ENCODE measurements around the gene TSPAN9. TPM values are rescaled to one million over a fixed set of nuclear protein-coding genes. Genes with fewer than 3 reads are reported as not detected.

TSPAN9 gene
- total RNA-seq, 4 donors from 2014 or later = 27.9 to 49.1 (median 42.0) TPM

DNA sequence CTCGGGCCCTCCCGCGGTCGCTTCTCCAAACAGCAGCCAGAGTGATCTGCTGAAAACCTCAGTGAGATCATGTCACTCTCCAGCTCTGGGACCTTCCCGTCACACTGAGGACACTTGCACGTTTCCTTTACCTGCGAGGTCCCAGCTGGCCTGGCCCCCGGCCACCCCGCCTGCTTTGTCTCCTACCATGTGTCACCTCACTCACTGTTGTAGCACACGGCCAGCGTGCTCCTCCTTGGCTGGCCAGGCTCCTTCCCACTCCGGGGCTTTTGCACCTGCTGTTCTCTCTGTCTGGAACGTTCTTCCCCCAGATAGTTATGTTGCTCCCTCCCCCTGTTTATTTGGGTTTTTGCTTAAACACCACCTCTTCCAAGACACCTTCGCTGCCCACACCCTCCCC, 199.0 kb downstream of the TSPAN9 start:
- WGBS, 2 donors = 84 to 85% methylated on average over 14 of the region's 14 CpGs
- DNase-seq (ENCODE audit: low spot score in 2 of 2) = no peak
- TF ChIP-seq, protein P1, sequence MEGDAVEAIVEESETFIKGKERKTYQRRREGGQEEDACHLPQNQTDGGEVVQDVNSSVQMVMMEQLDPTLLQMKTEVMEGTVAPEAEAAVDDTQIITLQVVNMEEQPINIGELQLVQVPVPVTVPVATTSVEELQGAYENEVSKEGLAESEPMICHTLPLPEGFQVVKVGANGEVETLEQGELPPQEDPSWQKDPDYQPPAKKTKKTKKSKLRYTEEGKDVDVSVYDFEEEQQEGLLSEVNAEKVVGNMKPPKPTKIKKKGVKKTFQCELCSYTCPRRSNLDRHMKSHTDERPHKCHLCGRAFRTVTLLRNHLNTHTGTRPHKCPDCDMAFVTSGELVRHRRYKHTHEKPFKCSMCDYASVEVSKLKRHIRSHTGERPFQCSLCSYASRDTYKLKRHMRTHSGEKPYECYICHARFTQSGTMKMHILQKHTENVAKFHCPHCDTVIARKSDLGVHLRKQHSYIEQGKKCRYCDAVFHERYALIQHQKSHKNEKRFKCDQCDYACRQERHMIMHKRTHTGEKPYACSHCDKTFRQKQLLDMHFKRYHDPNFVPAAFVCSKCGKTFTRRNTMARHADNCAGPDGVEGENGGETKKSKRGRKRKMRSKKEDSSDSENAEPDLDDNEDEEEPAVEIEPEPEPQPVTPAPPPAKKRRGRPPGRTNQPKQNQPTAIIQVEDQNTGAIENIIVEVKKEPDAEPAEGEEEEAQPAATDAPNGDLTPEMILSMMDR (IDR thresholded peaks at IDR 0.05) = no peak
- no peak for TF ChIP-seq POLR2A (IDR thresholded peaks at IDR 0.05)
- intact Hi-C loops (cut with DNase I; ENCODE audit: low total_unique reads) = loop anchor here (5.0 kb wide), 1 partner anchor 139 kb away; no protein-coding TSS in a partner anchor
- no peak overlapping the region for H3K4me3 ChIP-seq (ENCODE audit: low read depth, poor library complexity, severe bottlenecking)

DNA sequence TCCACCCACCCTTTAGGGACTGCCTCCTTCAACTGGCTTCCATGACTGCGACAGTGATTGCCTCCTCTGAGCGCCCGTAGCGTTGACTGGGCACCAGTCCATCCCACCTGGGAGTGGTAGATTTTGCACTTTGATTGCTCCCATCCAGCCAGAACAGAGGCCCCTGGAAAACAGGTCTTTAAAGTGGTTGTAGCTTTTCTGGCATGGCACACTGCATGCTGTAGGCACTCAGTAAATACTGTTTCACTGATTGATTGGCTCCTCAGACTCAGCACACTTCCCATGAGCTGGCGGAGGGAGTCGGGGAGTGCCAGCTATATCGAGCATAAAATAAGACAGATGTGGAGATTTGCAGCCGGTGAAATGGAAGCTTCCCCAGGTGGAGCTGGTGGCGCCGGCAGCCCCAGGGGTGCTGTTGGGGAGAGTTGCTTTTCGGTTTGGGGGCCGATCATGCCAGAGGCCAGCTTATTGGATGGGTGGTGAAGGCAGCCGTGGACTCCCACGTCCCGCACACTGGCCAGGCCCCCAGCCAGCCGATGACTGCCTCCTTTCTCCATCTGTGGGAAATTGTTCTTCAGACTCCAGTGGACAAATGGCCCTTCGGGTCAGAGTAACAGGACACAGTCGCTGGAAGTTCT, 200.2 kb downstream of the TSPAN9 start:
- DNase-seq (ENCODE audit: low spot score in 2 of 2) = no peak
- H3K4me3 ChIP-seq (ENCODE audit: low read depth, poor library complexity, severe bottlenecking) = no peak overlapping the region
- WGBS, 2 donors = 68 to 69% methylated on average over 18 of the region's 18 CpGs
- TF ChIP-seq, protein P1 (IDR thresholded peaks at IDR 0.05) = no peak
- TF ChIP-seq POLR2A (IDR thresholded peaks at IDR 0.05) = no peak
- intact Hi-C loops (cut with DNase I; ENCODE audit: low total_unique reads) = loop anchor here (5.0 kb wide), 1 partner anchor 140 kb away; no protein-coding TSS in a partner anchor

DNA sequence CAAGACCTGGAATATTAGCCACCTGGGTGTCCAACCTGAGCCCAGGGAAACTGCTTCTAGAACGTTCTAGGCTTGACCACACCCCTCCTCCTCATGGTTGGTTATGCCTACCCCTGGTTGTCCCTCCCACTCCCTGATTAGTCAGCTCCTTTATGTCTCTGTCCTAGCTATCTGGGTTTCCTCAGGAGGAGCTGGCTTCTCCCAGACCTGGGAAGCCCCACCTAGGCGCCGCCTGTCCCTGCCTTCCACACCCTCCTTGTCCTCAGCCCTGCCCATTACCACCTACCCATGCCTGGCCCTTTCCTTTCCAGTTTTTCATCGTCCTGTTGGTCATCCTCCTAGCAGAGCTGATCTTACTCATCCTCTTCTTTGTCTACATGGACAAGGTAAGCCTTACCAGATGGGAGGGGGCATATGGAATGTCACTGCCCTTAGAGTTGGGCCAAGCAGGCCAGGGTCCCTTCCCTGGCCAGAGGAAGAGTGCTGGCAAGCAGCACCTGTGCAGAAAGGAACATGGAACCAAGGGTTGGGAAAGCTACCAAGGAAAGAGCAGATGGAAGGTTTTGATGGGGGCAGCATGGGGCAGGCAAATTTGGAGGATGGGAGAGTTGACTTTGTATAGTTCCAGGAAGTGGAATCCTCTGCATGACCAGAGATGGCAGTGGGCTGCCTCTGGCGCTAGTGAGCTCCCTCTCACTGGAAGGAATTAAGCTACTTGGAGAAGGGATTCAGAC, 201.7 kb downstream of the TSPAN9 start:
- TF ChIP-seq, protein P1 (IDR thresholded peaks at IDR 0.05) = no peak
- TF ChIP-seq POLR2A (IDR thresholded peaks at IDR 0.05) = no peak
- no peak overlapping the region for H3K4me3 ChIP-seq (ENCODE audit: low read depth, poor library complexity, severe bottlenecking)
- intact Hi-C loops (cut with DNase I; ENCODE audit: low total_unique reads) = loop anchor here (5.0 kb wide), 1 partner anchor 142 kb away; no protein-coding TSS in a partner anchor
- 72 to 74% methylated on average over 5 of the region's 5 CpGs for WGBS, 2 donors
- no peak for DNase-seq (ENCODE audit: low spot score in 2 of 2)

DNA sequence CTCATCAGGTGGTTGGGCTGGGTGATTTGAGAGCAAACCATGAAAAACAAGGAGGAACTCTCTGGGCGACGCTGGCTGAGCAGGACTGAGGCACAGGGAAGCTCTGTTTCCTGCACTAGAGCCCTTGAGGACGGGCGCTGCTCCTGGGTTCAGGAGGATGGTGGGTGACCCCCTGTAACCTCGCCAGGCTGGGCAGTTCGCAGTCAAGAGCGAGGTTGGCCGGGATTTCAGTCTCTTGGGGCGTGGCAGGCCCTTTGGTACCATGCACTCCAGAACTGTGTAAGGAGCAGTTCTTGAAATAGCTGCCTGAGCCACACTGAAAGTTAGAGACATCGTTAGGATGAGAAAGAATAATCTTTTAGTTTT, 202.2 kb downstream of the TSPAN9 start:
- no peak overlapping the region for H3K4me3 ChIP-seq (ENCODE audit: low read depth, poor library complexity, severe bottlenecking)
- DNase-seq (ENCODE audit: low spot score in 2 of 2) = no peak
- 87 to 88% methylated on average over 10 of the region's 10 CpGs for WGBS, 2 donors
- intact Hi-C loops (cut with DNase I; ENCODE audit: low total_unique reads) = loop anchor here (5.0 kb wide), 1 partner anchor 142 kb away; no protein-coding TSS in a partner anchor
- no peak for TF ChIP-seq POLR2A (IDR thresholded peaks at IDR 0.05)
- TF ChIP-seq, protein P1 (IDR thresholded peaks at IDR 0.05) = no peak

DNA sequence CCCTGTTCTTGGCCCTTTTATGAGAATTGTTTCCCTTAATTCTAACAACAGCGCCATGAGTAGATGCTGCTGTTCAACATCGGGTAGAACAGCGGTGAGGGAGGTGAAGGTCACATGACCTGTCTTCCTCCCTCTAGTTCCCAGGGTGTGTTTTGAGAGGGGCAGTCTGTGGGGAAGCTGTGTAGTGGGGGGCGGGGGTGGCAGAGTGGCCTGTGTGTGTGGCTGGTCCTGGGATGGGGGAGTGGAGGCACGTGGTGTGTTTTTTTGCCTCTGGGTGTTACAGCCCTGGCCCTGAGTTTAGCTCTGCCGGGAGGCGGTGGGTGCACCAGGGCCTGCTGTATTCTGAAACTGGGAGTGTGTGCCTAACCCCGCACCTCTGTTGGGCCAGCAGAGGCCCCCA, 202.7 kb downstream of the TSPAN9 start:
- H3K4me3 ChIP-seq (ENCODE audit: low read depth, poor library complexity, severe bottlenecking) = no peak overlapping the region
- WGBS, 2 donors = 74 to 79% methylated on average over 8 of the region's 8 CpGs
- no peak for DNase-seq (ENCODE audit: low spot score in 2 of 2)
- intact Hi-C loops (cut with DNase I; ENCODE audit: low total_unique reads) = loop anchor here (5.0 kb wide), 1 partner anchor 143 kb away; no protein-coding TSS in a partner anchor
- TF ChIP-seq POLR2A (IDR thresholded peaks at IDR 0.05) = no peak
- TF ChIP-seq, protein P1 (IDR thresholded peaks at IDR 0.05) = no peak

All from lower leg skin (tissue), 4 donors.